HepG2 (cell line): ENCODE data around the gene LENG1. TPM values are rescaled to one million over a fixed set of nuclear protein-coding genes. Genes with fewer than 3 reads are reported as not detected.

Experiments
- ARID4A ChIP-seq: sonication (generic); formaldehyde crosslinking; IDR thresholded peaks from 2 replicates; pipeline ENCODE4 v1.5.0; 2020; ENCODE audit warnings: mild to moderate bottlenecking, missing genetic modification reagents, borderline replicate concordance
- BCL6 ChIP-seq: IDR thresholded peaks from 2 replicates; pipeline ENCODE4 v1.6.1; 2016; ENCODE audit warnings: missing genetic modification reagents, missing compliant biosample characterization
- SAP130 ChIP-seq: IDR thresholded peaks from 2 replicates; pipeline ENCODE4 v1.6.1; 2016; ENCODE audit warnings: low read depth
- ZBTB40 ChIP-seq, 2 experiments: fragments of 450-650 bp in 1 of 2; sonication (generic) in 1 of 2; formaldehyde crosslinking in 1 of 2; IDR thresholded peaks; 2 replicates each; pipeline versions ENCODE4 v1.6.1 to v1.8.0; 2016 to 2022; ENCODE audit warnings: antibody characterized with exemption in 1 of 2, mild to moderate bottlenecking in 1 of 2, missing genetic modification reagents in 1 of 2
- ZNF646 ChIP-seq: sonication (generic); formaldehyde crosslinking; IDR thresholded peaks from 2 replicates; pipeline ENCODE4 v1.9.0; 2021; ENCODE audit warnings: mild to moderate bottlenecking, missing genetic modification reagents
- polyA plus RNA-seq, 8 experiments: library from polyadenylated mRNA; depleted of rRNA in 3 of 8; stranded (reverse) in 7 of 8; unstranded in 1 of 8; fragments of >200 nt; fragmentation: Illumina TruSeq in 4 of 8; extraction: Trizol in 4 of 8; gene quantifications; 2 replicates each; pipeline versions ENCODE4 v1.2.1 to v1.2.3, GENCODE V29; 2011 to 2016; ENCODE audit warnings: low read depth in 4 of 8, missing spikeins in 1 of 8, mixed read lengths in 1 of 8; ENCODE audit not compliant: insufficient read depth in 1 of 8
- total RNA-seq, 5 experiments: library from RNA; depleted of rRNA; stranded (reverse); fragments of >200 nt; fragmentation: Illumina TruSeq; extraction: Trizol; gene quantifications; 2 replicates each; pipeline ENCODE4 v1.2.3, GENCODE V29; 2016; ENCODE audit warnings: low read depth in 1 of 5

LENG1 gene
- total and polyA plus RNA-seq, 2 of the 13 experiments (the other 11 are each of a cell fraction or from before 2014, with no cell fraction given): 1.8 to 3.8 TPM

GRCh38 chr19:54189145-54189734 lies 29.7 kb upstream of the LENG1 start, which contains the start of gene MBOAT7 (continued):
- TF ChIP-seq ZBTB40 (IDR thresholded peaks at IDR 0.05) (no peak), ZBTB40 (CRISPR knock-in tag; IDR thresholded peaks at IDR 0.05) (0 out of 2 replicates have a peak, but pooled peaks have one; percentile 18), SAP130 (CRISPR knock-in tag) (peak; percentile 68), BCL6 (no peak), ARID4A (peak; percentile 43; the same call in 1 of the 2 replicates), ZNF646 (CRISPR knock-in tag) (no peak)
